SH-SY5Y (cell line): ENCODE measurements around the gene ADAM22.

Experiments used
- GATA2 ChIP-seq: IDR thresholded peaks from 2 replicates; pipeline ENCODE4 v1.6.1; 2011; ENCODE audit warnings: mild to moderate bottlenecking, low read depth, low read length
- GATA3 ChIP-seq: IDR thresholded peaks from 2 replicates; pipeline ENCODE4 v1.6.1; 2011; ENCODE audit warnings: low read depth, mild to moderate bottlenecking, low read length, moderate library complexity

DNA sequence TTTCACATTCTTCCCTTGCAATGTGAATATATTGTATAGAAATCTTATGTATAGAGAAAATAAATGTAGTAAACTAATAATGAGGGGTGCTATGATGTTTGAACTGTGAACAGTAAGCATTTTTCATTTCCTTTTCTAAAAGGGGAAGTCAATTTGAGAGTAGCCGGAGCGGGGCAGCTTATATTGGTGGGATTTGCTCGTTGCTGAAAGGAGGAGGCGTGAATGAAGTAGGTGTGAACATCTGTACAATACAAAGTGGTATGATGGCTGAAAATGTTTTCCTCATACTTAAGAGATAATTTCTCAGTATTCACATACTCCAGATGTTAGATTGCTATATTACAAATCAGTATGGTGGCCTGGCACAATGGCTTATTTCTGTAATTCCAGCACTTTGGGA is 198.7 kb downstream of the ADAM22 start:
- TF ChIP-seq GATA3 (no peak), GATA2 (no peak)
